ENCODE data around the gene LDLRAD1.
A peak's percentile ranks its signal among the peaks of the same experiment; 100 is the strongest.
"Not testable (repeated sequence)": the region's sequence is repeated elsewhere in the genome, so short reads cannot be mapped to it uniquely, and the experiment has no call there.

LDLRAD1 gene

DNA sequence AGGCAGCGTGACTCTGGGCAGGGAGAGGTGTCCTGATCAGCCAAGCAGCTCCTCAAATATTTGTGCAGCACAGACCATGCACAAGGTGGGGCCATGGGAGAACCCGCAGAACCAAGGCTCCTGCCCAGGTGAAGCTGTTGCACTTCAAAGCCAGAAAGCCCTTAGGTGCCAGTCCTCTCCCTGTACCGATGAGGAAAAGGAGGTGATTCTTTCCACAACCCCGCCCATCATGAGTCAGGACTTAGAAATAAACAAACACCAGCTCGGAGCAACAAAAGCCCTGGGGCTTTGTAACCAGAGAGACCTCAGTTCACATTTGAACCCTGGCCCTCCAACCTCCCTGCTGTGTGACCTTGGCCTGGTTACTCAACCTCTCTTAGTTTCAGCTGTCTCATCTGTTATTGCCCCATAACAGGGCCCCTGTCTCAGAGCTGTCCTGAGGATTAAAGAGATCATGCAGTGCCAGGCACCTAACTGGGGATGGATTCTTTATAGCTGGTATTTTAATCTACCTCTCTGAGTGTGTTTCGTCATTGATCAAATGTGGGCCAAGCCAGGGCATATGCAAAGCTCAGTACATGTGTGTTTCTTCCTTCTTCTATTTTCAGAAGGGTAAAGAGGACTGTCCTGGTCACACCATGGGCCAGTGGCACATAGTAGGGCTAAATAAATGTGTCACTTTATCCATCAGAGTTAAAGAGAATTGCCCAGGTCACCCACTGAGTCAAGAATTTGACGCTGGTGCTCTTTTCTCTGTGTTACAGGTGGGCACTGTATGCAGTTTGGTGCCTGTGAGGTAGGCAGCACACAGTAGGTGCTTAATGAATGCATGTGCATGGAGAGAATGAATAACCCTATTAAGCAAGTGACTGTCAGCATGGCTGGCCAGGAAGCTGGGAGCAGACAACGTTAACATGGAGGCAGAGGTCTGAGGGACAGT, 1.4 kb downstream of the LDLRAD1 start:
- DNase-seq: peak; percentile 61

DNA sequence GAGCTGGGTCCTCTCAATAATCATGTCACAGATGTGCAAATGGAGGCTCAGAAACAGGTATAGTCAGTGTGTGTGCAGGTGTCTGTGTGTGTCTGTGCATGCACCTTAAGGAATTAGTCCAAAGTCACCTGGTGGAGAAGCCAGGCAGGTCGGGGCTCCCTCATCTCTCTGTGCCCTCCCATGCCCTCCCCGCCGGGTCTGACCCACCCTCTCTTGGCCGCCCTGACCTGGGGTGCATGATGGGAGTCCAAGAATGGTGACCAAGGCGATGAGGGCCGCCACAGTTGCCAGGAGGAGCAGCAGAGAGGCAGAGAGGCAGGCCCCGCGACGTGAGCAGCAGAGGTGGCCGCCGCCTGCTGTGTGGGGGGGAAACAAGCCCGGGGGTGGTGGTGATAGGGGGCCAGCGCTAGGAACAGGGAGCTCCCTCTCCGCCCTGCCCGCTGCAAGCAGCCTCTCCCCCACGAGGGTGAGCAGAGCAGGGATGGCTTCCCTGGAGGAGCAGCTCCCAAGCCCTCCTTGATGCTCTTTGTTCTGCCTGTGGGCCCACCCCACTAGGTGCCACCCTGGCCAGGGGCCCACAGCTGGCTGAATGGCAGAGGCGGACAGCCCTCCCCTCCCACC, 3.9 kb downstream of the LDLRAD1 start:
- DNase-seq: no peak

DNA sequence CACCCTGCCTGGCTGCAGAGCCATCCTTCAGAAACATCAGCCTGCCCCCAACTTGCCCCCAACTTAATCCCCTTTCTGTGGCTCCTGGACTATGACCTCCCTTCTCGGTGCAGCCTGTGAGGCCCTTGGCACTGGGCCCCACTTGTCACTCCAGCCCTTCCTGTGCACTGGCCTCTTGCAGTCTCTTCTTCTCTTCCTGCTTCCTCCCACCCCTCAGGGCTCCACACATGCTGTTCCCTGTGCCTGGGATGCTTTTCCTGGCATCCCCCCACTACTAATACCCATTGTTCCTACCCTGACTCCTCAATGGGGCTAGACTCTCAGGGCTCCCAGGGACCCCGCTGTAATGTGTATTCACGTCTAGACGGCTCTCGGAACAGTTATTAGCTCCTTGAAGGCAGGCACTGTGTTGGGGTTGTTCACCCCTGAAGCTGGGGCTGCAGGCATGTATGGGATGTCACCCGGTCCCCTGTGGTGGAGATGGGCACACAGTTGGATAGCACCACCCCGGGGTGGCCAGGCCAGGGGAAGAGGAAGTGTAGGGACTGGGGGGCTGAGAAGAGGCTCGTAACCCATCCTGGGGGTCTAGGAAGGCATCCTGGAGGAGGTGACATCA, 4.5 kb downstream of the LDLRAD1 start:
- no peak for DNase-seq

DNA sequence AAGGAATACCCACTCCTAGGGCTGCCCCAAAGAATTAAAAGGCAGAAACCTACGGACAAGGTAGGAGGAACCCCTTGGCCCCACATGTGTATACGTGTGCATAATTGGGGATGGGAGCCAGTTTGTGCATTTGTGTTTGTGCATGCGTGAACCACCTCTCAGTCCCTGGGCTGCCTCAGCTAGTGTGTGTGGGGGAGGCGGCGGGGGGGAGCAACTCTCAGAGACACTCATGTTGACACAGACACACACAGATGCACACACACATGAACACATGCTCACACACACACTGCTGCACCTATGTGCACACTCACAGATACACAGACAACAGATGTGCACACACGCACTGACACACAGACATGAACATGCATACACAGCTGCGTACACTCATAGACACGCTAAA, 5.1 kb downstream of the LDLRAD1 start:
- no peak for DNase-seq

DNA sequence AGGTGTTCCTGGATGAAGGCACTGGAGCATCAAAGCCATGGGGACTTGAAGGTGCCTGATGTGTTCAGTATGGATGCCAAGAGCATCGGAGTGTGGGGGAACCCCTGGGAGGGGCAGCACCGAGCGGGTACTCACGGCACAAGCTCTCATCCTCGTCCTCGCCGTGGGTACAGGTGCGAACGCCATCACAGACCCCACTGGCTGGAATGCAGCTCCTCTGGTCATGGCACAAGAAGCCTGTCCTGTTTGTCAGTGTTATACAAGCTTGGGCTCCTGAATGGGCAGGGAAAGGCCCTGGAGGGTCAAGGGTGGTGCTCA, 6.0 kb downstream of the LDLRAD1 start:
- no peak for DNase-seq

DNA sequence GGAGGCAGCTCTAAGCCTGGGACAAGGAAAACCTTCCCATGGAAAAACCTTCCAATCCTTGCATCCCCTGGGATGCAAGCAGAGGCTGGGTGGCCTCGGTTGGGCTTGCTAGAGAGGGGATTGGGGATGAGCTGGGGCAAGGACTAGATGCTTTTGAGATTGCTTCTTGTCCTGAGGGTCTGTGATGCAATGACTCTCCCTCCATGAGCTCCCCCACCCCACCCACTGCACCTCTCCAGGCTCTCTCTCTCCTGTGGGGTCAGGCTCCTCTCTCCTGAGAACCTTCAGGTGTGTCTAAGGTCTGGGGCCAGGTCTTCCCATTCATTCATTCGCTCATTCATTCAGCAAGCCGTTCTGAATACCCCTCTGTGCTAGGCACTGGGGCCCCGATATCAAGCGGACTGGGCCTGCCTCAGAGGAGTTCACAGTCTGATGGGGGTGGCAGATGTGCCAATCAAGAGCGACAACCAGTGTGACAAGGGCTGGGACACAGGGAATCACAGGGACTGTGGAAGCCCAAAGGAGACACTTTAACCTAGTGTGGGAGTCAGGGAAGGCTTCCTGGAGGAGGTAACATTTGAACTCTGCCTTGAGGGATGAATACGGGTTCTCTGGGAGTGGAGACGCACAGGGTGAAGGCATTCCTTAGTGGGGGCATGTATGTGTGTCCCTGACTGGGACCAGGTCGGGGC, 6.5 kb downstream of the LDLRAD1 start:
- no peak for DNase-seq

DNA sequence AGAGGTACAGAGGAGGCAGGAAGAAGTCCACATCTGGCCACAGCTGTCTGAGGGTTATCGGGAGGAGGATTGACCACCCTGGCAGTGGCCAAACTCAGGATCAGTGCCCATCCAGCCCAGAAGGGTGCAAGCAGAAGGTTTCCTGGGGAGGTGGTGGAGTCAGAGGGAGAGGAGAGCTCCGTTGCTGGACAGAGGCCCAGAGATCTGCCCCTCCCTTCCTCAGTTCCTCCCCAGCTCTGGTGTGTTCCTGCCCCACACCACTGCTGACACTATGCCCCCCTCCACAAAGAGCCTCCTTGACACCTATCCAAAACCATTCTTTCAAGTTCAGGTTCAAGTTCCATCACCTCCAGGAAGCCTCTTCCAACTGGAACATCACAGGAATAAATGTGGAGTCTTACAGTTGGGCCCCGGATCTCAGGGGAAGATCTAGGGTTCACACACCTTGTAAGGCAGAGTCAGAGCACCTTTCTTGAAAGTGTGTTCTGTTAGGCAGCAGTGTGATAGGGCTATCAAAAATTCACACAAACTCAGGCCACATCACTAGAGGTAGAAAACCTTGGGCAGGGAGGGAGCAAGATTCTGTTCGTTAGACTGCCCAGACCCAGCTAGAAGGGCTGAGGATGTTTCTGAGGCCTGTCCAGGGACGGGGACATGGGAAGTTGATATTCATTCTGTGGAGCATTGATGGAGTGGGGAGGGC, 7.4 kb downstream of the LDLRAD1 start:
- DNase-seq: no peak

DNA sequence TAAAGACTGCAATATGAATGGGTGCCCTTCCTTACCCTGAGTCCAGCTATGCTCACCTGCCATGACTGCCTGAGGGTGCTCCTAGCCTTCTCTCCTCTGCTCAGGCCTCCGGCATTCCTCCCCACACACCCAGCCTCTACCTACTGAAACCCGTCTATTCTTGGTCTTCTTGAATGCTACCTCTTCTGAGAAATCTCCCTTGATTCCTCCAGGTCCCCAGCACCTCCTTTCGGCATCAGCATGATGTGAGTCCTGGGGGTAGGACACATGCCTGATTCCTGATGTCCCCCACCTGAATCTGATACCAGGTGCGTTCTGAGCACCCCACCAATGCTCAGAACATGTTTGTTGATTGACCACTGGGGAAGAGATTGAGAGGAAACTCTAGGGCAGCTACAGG, 8.6 kb downstream of the LDLRAD1 start:
- DNase-seq: no peak

DNA sequence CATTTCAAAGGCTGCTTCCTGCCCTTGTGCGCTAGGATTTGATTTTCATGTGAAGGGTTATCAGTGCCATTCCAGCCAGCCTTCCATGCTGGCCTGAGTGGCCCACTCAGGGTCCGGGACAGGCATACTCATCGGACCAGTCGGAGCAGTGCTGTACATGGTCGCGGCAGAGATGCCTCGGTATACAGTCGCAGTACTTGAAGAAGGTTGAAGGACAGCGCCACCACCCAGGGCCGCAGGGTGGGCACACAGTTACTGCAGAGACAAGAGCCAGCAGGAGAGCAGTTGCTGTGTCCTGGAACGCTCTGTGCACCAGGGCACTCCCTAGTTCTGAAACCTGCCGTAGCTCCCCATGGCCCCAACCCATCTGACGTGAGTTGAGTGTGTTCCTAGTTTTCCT, 9.1 kb downstream of the LDLRAD1 start:
- no peak for DNase-seq

DNA sequence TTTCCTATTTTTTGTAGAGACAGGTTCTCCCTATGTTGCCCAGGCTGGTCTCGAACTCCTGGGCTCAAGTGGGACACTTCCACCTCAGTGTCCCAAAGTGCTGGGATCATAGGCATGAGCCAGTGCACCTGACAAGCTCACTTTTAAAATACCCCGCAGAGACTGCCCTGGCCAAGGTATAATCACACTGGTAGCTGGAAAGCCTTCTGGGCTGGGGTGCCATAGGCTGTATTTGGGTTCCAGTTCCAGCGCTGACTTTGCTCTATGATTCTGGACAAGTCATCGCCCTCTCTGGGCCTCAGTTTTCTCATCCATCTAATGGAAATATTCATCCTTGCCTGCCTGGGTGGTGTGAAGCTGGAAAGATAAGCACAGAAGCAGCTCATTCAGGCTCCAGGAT, 10.4 kb downstream of the LDLRAD1 start:
- no peak for DNase-seq

DNA sequence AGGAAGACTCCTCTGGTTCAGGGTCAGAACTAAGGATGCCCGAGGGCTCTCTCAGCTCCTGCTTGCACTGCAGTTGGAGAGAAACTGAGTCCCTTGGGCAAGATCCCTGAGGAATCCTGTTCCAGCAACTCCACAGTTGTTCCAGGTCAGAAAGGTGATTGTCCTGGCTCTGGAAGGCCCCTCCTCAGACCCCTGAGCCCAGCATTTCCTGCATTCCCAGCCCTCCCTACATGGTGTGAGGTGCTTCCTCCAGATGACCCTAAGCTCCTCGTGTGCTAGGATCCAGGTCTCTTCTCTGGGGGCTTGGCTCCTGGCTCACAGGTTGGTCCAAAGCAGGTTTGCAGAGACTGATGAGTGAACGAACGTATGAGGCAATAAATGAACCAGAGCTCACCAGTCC, 11.5 kb downstream of the LDLRAD1 start:
- DNase-seq: no peak

DNA sequence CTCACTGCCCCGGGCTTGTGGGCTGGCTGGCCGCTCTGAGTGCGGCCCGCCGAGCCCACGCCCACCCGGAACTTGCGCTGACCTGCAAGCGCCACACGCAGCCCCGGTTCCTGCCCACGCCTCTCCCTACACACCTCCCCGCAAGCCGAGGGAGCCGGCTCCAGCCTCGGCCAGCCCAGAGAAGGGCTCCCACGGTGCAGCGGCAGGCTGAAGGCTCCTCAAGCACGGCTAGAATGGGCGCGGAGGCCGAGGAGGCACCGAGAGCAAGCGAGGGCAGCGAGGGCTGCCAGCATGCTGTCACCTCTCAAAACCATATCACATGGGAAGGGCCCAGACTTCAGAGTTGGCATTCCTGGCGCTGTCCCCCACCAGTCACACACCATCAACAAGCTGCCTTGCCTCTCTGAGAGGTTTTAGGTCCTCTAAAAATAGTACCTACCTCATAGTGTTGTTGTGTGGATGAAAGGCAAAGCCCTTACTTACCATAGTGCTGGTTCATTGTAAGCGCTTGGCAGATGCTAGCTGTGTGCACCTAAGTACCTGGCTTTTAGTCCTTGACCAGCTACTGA, 13.4 kb downstream of the LDLRAD1 start:
- no peak for DNase-seq

DNA sequence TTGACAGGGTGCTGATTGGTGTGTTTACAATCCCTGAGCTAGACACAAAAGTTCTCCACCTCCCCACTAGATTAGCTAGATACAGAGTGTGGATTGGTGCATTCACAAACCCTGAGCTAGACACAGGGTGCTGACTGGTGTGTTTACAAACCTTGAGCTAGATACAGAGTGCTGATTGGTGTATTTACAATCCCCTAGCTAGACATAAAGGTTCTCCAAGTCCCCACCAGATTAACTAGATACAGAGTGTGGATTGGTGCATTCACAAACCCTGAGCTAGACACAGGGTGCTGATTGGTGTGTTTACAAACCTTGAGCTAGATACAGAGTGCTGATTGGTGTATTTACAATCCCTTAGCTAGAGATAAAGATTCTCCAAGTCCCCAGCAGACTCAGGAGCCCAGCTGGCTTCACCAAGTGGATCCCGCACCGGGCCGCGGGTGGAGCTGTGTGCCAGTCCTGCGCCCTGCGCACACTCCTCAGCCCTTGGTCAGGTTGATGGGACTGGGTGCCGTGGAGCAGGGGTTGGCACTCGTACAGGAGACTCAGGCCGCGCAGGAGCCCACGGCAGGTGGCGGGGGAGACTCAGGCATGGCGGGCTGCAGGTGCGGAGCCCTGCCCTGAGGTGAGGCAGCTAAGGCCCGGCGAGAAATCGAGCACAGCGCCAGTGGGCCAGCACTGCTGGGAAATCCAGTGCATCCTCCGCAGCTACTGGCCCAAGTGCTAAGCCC, 14.1 kb downstream of the LDLRAD1 start:
- not testable (repeated sequence) for DNase-seq

DNA sequence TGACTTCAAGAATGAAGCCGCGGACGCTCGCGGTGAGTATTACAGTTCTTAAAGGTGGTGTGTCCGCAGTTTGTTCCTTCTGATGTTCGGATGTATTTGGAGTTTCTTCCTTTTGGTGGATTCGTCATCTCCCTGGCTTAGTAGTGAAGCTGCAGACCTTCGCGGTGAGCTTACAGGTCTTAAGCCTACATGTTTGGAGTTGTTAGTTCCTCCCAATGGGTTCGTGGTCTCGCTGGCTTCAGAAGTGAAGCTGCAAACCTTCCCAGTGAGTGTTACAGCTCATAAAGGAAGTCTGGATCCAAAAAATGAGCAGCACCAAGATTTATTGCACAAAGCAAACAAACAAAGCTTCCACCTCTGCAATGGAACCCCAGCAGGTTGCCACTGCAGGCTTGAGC, 14.7 kb downstream of the LDLRAD1 start:
- no peak for DNase-seq

DNA sequence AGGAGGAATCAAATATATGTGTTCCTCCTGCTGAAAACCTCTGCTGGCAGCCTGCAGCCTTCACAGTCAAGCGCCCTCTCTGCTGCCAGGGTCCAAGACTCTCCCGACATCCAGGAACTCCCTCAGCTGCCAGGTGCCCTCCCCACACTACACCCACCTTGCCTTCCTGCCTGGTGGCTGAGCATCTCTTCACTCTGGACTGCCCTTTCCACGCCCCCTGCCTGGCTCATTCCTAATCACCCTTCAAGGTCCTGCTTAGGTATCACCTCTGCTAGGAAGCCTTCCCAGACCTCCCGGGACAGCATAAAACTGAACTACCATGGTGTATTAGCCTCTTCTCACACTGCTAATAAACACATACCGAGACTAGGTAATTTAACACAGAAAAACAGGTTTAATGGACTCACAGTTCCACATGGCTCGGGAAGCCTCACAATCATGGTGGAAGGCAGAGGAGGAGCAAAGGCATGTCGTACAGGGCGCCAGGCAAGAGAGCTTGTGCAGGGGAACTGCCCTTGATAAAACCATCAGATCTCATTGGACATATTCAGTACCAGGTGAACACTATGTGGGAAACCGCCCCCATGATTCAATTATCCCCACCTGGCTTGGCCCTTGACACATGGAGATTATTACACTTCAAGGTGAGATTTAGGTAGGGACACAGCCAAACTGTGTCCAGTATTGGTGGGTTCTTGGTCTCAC, 15.3 kb downstream of the LDLRAD1 start:
- no peak for DNase-seq

DNA sequence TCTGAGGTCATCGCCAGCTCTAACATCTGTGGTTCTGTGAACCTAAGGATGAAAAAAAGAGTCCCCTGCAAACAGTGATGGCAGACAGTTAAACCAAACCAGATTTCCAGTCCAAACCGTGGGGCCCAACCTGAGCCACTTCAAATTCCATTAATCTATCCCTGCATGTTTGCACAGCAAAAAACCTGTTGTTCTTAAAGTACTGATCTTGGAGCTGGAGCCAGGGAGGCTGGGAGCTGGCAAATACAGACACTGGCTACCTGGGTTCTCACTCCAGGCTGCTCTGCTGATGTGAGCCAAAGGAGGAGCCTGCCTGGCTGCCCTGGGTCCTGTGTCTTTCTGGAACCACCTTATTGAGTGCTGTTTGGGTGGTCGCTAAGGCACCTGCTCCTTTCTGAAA, 16.4 kb downstream of the LDLRAD1 start:
- no peak for DNase-seq

DNA sequence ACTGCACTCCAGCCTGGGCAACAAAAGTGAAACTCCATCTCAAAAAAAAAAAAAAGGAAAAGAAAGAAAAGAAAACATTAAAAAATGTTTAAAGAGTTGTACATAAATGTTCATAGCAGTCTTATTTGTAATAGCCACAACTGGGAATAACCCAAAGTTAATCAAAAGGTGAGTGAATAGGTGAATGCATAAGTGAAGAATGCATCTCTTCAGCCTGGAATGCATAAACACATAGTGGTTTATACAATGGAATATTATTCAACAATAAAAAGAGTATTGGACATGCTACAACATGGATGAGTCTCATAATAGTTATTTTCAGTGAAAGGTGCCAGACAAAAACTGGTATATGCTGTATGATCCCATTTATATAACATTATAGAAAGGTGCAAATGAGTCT, 18.1 kb downstream of the LDLRAD1 start:
- DNase-seq: no peak

DNA sequence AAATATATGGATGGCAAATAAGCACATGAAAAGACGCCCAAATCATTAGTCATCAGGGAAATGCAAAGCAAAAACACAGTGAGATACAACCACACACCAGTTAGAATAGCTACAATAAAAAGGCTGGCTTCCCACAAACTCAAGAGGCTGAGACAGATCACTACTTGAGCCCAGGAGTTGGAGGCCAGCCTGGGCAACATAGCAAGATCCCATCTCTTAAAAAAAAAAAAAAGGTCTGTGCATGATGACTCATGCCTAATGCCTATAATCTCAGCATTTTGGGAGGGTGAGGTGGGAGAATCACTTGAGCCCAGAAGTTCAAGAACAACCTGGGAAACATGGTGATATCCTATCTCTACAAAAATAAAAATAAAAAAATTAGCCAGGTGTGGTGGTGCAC, 19.8 kb downstream of the LDLRAD1 start:
- no peak for DNase-seq

DNA sequence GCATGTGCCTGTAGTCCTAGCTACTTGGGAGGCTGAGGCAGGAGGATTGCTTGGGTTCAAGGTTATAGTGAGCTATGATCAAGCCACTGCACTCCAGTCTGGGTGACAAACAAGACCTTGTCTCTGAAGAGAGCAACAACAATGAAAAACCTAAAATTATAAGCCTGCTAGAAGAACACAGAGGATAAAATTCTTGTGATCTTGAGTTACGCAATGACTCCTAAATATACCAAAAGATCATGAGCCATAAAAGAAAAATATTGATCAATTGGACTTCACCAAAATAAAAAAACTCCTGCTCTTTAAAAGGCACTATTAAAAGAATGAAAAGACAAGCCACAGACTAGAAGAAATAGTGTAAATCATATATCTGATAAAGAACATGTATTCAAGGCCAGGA, 22.3 kb downstream of the LDLRAD1 start:
- DNase-seq: no peak

DNA sequence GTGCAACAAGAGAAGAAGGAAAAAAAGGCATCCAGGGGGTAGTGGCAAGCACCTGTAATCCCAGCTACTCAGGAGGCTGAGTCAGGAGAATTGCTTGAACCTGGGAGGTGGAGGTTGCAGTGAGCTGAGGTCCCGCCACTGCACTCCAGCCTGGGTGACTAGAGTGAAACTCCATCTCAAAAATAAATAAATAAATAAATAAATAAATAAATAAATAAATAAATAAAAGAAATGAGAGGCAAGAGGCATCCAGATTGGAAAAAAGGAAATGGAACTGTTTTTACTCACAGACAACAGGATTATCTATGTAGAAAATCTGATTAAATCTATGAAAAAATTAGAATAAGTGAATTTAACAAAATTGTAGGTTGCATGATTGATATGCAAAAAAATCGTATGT, 23.5 kb downstream of the LDLRAD1 start:
- not testable (repeated sequence) for DNase-seq
